Caco-2 (cell line): Measurements from ENCODE around the gene SUSD1. TPM values are rescaled to one million over a fixed set of nuclear protein-coding genes. Genes with fewer than 3 reads are reported as not detected.

Source experiments
- BruUV-seq: library from RNA; stranded (reverse); fragments of 400-500 nt; replicated peaks from 2 replicates; lab custom pipeline; 2021; lab: Mats Ljungman, UMichigan
- CTCF ChIA-PET: fragments of 300-600 bp; sonication (Branson Sonifier 250); formaldehyde crosslinking; loops from one replicate; lab custom pipeline; 2022; ENCODE audit warnings: antibody characterized with exemption; lab: Charles Lee
- POLR2A ChIA-PET: fragments of 300-600 bp; sonication (Branson Sonifier 250); formaldehyde crosslinking; loops from one replicate; lab custom pipeline; 2022; ENCODE audit warnings: antibody characterized with exemption; lab: Charles Lee
- DNase-seq, 2 experiments: peaks; one replicate each; pipeline versions ENCODE4 v3.0.0 to v3.0.0-alpha.2; 2020 to 2022
- H3K27me3 ChIP-seq: replicated peaks from 2 replicates; pipeline ENCODE4 v1.6.0; 2011; ENCODE audit warnings: low read length; ENCODE audit not compliant: control insufficient read depth, insufficient read depth
- H3K36me3 ChIP-seq: 2 replicates; pipeline ENCODE4 v1.5.1; 2011; ENCODE audit warnings: low read length; ENCODE audit not compliant: control insufficient read depth, insufficient read depth
- H3K4me1 ChIP-seq: fragments of 250-450 bp; sonication (Bioruptor Pico); 2 replicates; pipeline ENCODE4 v1.5.1; 2020; ENCODE audit warnings: mild to moderate bottlenecking
- H3K4me3 ChIP-seq: 2 replicates; pipeline ENCODE4 v1.5.1; 2011; ENCODE audit warnings: low read depth, mild to moderate bottlenecking, control low read depth, low read length
- H3K9me3 ChIP-seq: fragments of 250-450 bp; sonication (Bioruptor Pico); 2 replicates; pipeline ENCODE4 v1.5.1; 2020; ENCODE audit warnings: mild to moderate bottlenecking, moderate library complexity
- H3K27ac Mint-ChIP-seq: one replicate; pipeline ENCODE4 v1.8.0; 2022; ENCODE audit warnings: mixed read lengths; ENCODE audit not compliant: unreplicated experiment
- H3K27me3 Mint-ChIP-seq: one replicate; pipeline ENCODE4 v1.8.0; 2022; ENCODE audit warnings: mixed read lengths; ENCODE audit not compliant: insufficient read depth, unreplicated experiment
- H3K36me3 Mint-ChIP-seq: one replicate; pipeline ENCODE4 v1.8.0; 2022; ENCODE audit warnings: mild to moderate bottlenecking, mixed read lengths; ENCODE audit not compliant: insufficient read depth, unreplicated experiment
- H3K4me1 Mint-ChIP-seq: one replicate; pipeline ENCODE4 v1.8.0; 2022; ENCODE audit warnings: low read depth, mixed read lengths; ENCODE audit not compliant: unreplicated experiment
- H3K4me3 Mint-ChIP-seq: one replicate; pipeline ENCODE4 v1.8.0; 2022; ENCODE audit warnings: mild to moderate bottlenecking, moderate library complexity, mixed read lengths; ENCODE audit not compliant: unreplicated experiment
- H3K9me3 Mint-ChIP-seq: one replicate; pipeline ENCODE4 v1.8.0; 2022; ENCODE audit warnings: mixed read lengths; ENCODE audit not compliant: unreplicated experiment
- CTCF ChIP-seq, 2 experiments: fragments of 200-600 bp in 1 of 2; IDR thresholded peaks; 1 replicate in 1 of 2; 2 replicates in 1 of 2; pipeline versions ENCODE4 v1.5.1 to v1.8.0; 2011 to 2022; ENCODE audit warnings: antibody characterized with exemption in 1 of 2, control low read depth in 1 of 2, inconsistent platforms in 1 of 2, low read depth in 1 of 2, low read length in 1 of 2, mild to moderate bottlenecking in 1 of 2, moderate library complexity in 1 of 2; ENCODE audit not compliant: insufficient read depth in 1 of 2, severe bottlenecking in 1 of 2, unreplicated experiment in 1 of 2
- intact Hi-C: fragments of 100-400 bp; cut with micrococcal nuclease; formaldehyde crosslinking; loops from one replicate; pipeline ENCODE4 v1.10.0; 2022; ENCODE audit not compliant: unreplicated experiment
- total RNA-seq: library from RNA; stranded (reverse); gene quantifications from 2 replicates; pipeline ENCODE4 v1.2.3, GENCODE V29; 2022

The SUSD1 gene
- total RNA-seq, 1 experiment from 2014 or later: 53.4 TPM

GRCh38 chr9:112168197-112168596, 6.9 kb downstream of the SUSD1 start:
- TF ChIP-seq CTCF (IDR thresholded peaks at IDR 0.05; ENCODE audit: insufficient read depth in 1 of 2, low read depth in 1 of 2, low read length in 1 of 2, severe bottlenecking in 1 of 2, unreplicated experiment in 1 of 2): no peak
- H3K4me3 ChIP-seq: no peak overlapping the region
- no peak for DNase-seq
- Mint-ChIP-seq H3K36me3 (peaks cover 29% of the 10 kb centered on the region), H3K27ac (peak overlapping the region; percentile 87), H3K27me3 (no peaks in the 10 kb centered on the region), H3K4me1 (peaks cover 64% of the 10 kb centered on the region), H3K4me3 (peak overlapping the region; percentile 58), H3K9me3 (no peaks in the 10 kb centered on the region)
- ChIA-PET CTCF (no interaction called here), POLR2A (no interaction called here)
- H3K36me3 ChIP-seq: no peaks in the 10 kb centered on the region
- no peaks in the 10 kb centered on the region for H3K9me3 ChIP-seq
- H3K4me1 ChIP-seq: peaks cover 93% of the 10 kb centered on the region
- H3K27me3 ChIP-seq: no peaks in the 10 kb centered on the region
- BruUV-seq: no TSS peak
- intact Hi-C loops: no loop called here

DNA sequence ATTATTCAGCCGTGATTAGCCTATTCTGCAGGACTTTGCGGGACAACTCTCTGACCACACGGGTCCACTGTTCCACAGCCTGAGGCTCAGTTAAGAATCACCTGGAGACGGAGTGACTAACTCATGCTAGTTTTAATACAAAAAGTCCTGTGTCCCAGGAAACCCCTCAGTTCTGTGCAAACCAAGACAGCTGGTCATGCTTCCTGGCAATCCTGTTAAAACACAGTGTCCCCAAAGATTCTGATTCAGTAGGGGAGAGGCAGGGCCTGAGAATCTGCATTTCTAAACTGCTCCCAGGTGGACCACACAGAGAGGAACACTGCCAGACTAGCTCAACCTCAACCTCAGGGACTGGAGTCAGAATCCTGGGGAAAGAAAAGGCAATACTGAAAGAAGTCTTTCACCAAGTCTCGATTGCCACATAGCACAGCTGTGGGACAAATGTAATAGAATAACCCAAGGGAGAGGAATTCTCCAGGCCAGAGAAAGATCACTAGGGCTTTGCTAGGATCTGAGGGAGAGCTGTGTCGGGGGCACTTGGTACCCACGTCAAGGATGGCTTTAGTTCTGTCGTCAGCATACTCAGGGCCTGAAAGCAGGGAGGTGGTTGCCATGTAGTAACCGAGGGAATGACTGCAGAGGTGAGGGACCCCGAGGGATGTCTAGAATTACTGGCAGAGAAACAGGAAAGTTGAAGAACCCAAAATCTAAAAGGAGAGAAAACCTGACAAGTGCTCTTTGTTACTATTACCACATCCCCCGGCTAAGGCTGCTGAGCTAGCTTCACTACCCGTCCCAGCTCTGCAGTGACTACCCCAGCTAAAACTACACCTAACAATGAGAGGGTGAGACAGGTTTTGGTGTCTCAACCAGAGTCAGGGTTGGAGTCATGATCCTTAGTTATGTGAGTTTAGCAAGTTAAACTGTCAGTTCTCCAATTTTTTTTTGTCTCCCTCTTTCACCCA, 8.6 kb downstream of the SUSD1 start:
- no peaks in the 10 kb centered on the region for H3K36me3 ChIP-seq
- intact Hi-C loops: loop anchor here (1.0 kb wide), 3 partner anchors 14 to 167 kb away; partner anchors contain the start of gene PTBP3
- peaks cover 49% of the 10 kb centered on the region for H3K4me1 Mint-ChIP-seq
- H3K4me3 ChIP-seq: no peak overlapping the region
- H3K4me3 Mint-ChIP-seq: no peak overlapping the region
- ChIA-PET CTCF (interaction anchor here (0.8 to 1.4 kb wide), 3 partner anchors 17 to 84 kb away, joined by 3 to 4 read pairs (median 3); no protein-coding TSS in a partner anchor), POLR2A (no interaction called here)
- peaks cover 29% of the 10 kb centered on the region for H3K36me3 Mint-ChIP-seq
- DNase-seq: peak; percentile 59 to 68
- H3K27ac Mint-ChIP-seq: peak overlapping the region; percentile 83
- H3K4me1 ChIP-seq: peaks cover 93% of the 10 kb centered on the region
- H3K27me3 Mint-ChIP-seq: no peaks in the 10 kb centered on the region
- no TSS peak for BruUV-seq
- no peaks in the 10 kb centered on the region for H3K27me3 ChIP-seq
- no peaks in the 10 kb centered on the region for H3K9me3 Mint-ChIP-seq
- H3K9me3 ChIP-seq: no peaks in the 10 kb centered on the region
- TF ChIP-seq CTCF (IDR thresholded peaks at IDR 0.05; ENCODE audit: insufficient read depth in 1 of 2, low read depth in 1 of 2, low read length in 1 of 2, severe bottlenecking in 1 of 2, unreplicated experiment in 1 of 2): peak; percentile 23 to 63

DNA sequence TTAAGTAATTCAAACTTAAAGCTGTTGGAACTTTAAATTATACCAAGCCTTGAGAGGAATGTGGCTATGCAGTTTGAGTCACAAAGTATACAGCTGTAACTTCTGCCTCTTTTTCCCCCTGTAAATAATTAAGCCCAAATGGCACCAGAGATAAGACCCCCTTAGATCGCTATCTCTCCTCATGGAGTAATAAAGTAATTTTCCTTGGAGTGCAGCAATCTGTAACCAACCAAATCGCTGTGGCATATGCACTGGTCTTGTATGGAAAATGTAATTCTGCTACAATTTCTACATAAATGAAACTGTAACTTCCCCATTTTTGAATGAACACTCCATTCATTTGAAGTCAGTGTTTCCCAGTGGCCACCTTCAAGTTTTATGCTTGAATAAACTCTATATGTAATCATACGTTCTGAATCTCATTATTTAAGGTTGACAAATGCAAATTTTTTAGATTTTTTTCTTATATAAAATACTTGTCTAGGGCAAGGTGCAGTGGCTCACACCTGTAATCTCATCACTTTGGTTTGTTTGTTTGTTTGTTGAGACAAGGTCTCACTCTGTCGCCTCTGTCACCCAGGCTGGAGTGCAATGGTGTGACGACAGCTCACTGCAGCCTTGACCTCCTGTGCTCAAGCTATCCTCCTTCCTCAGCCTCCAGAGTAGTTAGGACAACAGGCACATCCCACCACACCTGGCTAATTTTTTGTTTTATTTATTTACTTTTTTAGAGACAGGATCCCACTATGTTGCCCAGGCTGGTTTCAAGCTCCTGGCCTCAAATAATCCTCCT, 12.3 kb downstream of the SUSD1 start:
- POLR2A ChIA-PET: interaction anchor here (0.6 to 0.7 kb wide), 2 partner anchors 13 to 157 kb away, joined by 3 to 4 read pairs; no protein-coding TSS in a partner anchor
- CTCF ChIA-PET: interaction anchor here (0.6 to 2.1 kb wide), 3 partner anchors 14 to 50 kb away, joined by 4 to 5 read pairs (median 5); no protein-coding TSS in a partner anchor
- H3K36me3 Mint-ChIP-seq: peaks cover 14% of the 10 kb centered on the region
- H3K27me3 ChIP-seq: no peaks in the 10 kb centered on the region
- no peaks in the 10 kb centered on the region for H3K27me3 Mint-ChIP-seq
- H3K4me1 ChIP-seq: peaks cover 74% of the 10 kb centered on the region
- H3K27ac Mint-ChIP-seq: peak overlapping the region; percentile 70
- H3K4me3 Mint-ChIP-seq: peak overlapping the region; percentile 55
- no peaks in the 10 kb centered on the region for H3K9me3 ChIP-seq
- peaks cover 21% of the 10 kb centered on the region for H3K4me1 Mint-ChIP-seq
- intact Hi-C loops: no loop called here
- no peaks in the 10 kb centered on the region for H3K36me3 ChIP-seq
- no peak overlapping the region for H3K4me3 ChIP-seq
- H3K9me3 Mint-ChIP-seq: no peaks in the 10 kb centered on the region
- TF ChIP-seq CTCF (IDR thresholded peaks at IDR 0.05; ENCODE audit: insufficient read depth in 1 of 2, low read depth in 1 of 2, low read length in 1 of 2, severe bottlenecking in 1 of 2, unreplicated experiment in 1 of 2): no peak
- peak in 1 of 2 experiments; percentile 43 for DNase-seq
- TSS peak; percentile 82 for BruUV-seq
